OCI-LY1 (cell line): ENCODE measurements around the gene FGF11.

Experiments
- H2AFZ ChIP-seq: fragments of 200-600 bp; sonication (generic), shearing (Covaris generic); 2 replicates; pipeline ENCODE4 v1.6.0; 2014; ENCODE audit warnings: antibody characterized with exemption, mild to moderate bottlenecking, low read length
- H3F3A ChIP-seq: fragments of 200-600 bp; sonication (generic), shearing (Covaris generic); 2 replicates; pipeline ENCODE4 v1.6.0; 2014; ENCODE audit warnings: mild to moderate bottlenecking, antibody characterized with exemption, low read length, moderate library complexity; ENCODE audit not compliant: insufficient read depth
- H3K27ac ChIP-seq: fragments of 200-600 bp; sonication (generic); 2 replicates; pipeline ENCODE4 v1.5.1; 2014; ENCODE audit warnings: low read length, mixed run types, mild to moderate bottlenecking, low read depth; ENCODE audit not compliant: poor library complexity, severe bottlenecking
- H3K27me3 ChIP-seq: fragments of 200-600 bp; sonication (generic); 2 replicates; pipeline ENCODE4 v1.6.0; 2014; ENCODE audit warnings: antibody characterized with exemption, mild to moderate bottlenecking, low read length, moderate library complexity; ENCODE audit not compliant: insufficient read depth
- H3K36me3 ChIP-seq: fragments of 200-600 bp; sonication (generic); 2 replicates; pipeline ENCODE4 v1.6.1; 2014; ENCODE audit warnings: mild to moderate bottlenecking, antibody characterized with exemption, low read length, moderate library complexity, mixed read lengths; ENCODE audit not compliant: insufficient read depth
- H3K4me1 ChIP-seq: fragments of 200-600 bp; sonication (generic); 2 replicates; pipeline ENCODE4 v1.5.1; 2014; ENCODE audit warnings: mild to moderate bottlenecking, low read length, moderate library complexity; ENCODE audit not compliant: insufficient read depth, severe bottlenecking
- H3K4me2 ChIP-seq: fragments of 200-600 bp; sonication (generic), shearing (Covaris generic); 2 replicates; pipeline ENCODE4 v1.6.1; 2014; ENCODE audit warnings: low read length
- H3K4me3 ChIP-seq: fragments of 200-600 bp; sonication (generic); 2 replicates; pipeline ENCODE4 v1.5.1; 2014; ENCODE audit warnings: low read length, low read depth, mild to moderate bottlenecking, mixed read lengths; ENCODE audit not compliant: poor library complexity, severe bottlenecking
- H3K79me2 ChIP-seq: fragments of 200-600 bp; shearing (Covaris generic); 2 replicates; pipeline ENCODE4 v1.6.1; 2016; ENCODE audit warnings: mixed run types, low read length, mixed read lengths; ENCODE audit not compliant: insufficient read depth
- H3K9ac ChIP-seq: fragments of 200-600 bp; sonication (generic), shearing (Covaris generic); 2 replicates; pipeline ENCODE4 v1.6.1; 2014; ENCODE audit warnings: mild to moderate bottlenecking, low read length, mixed read lengths
- H3K9me2 ChIP-seq: fragments of 200-600 bp; sonication (generic), shearing (Covaris generic); 2 replicates; pipeline ENCODE4 v1.6.1; 2014; ENCODE audit warnings: low read depth, mild to moderate bottlenecking, low read length, mixed read lengths
- H3K9me3 ChIP-seq: fragments of 200-600 bp; shearing (Covaris generic); 2 replicates; pipeline ENCODE4 v1.6.1; 2014; ENCODE audit warnings: low read length, mixed read lengths
- H4K20me1 ChIP-seq: fragments of 200-600 bp; sonication (generic), shearing (Covaris generic); 2 replicates; pipeline ENCODE4 v1.6.0; 2016; ENCODE audit warnings: mild to moderate bottlenecking, low read length; ENCODE audit not compliant: insufficient read depth
- EZH2 ChIP-seq: fragments of 200-600 bp; sonication (generic), shearing (Covaris generic); IDR thresholded peaks from 2 replicates; pipeline ENCODE4 v1.8.0; 2017; ENCODE audit warnings: borderline replicate concordance, mixed run types, mild to moderate bottlenecking, antibody characterized with exemption, low read length, moderate library complexity, mixed read lengths
- TF ChIP-seq, protein P1 (sequence below): fragments of 200-600 bp; sonication (generic), shearing (Covaris generic); IDR thresholded peaks from 2 replicates; pipeline ENCODE4 v1.5.1; 2017; ENCODE audit warnings: mild to moderate bottlenecking, antibody characterized with exemption, low read length, moderate library complexity, mixed read lengths

Gene FGF11

DNA sequence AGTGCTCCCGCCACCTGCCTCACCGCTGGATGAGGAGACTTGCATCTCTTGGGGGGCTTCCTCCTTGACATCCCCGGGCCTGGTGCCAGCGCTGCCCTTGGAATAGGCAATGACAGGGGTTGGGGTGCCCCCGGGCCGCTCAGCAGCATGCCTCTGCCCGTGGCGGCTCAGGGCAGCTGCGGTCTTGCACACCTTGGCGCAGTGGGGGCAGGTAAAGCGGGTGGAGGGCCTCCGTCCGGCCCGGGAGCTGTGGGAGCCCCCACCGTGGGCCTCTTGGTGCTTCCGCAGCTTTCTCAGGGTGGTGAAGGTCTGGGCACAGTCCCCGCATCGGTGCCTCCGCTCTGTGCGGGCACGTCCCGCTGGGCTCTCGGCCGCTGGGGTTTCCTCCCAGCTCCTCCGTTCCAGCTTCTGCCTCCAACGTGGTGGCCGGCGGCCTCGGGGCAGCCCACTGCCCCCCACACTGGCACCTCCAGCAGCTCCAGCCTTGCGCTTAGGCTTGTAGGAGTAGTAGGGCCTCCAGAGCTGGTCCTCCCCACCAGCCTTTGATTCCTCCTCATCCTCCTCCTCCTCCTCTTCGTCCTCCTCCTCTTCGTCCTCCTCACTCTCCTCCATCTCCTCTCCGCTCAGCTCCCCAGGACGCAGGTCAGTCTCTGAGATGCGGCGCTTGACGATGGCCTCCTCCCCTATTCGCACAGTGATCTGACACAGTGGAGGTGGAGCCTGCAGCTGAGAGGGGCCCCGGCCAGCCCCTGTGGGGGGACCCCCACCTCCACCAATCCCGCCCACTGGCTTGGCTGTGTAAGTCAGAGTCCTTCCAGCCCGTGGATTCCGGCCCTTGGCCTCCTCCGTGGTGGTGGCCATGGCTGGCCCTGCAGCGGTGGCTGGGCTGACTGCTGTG, 23.4 kb downstream of the FGF11 start:
- no peaks in the 10 kb centered on the region for H3K9me2 ChIP-seq
- no peak for TF ChIP-seq EZH2
- TF ChIP-seq, protein P1, sequence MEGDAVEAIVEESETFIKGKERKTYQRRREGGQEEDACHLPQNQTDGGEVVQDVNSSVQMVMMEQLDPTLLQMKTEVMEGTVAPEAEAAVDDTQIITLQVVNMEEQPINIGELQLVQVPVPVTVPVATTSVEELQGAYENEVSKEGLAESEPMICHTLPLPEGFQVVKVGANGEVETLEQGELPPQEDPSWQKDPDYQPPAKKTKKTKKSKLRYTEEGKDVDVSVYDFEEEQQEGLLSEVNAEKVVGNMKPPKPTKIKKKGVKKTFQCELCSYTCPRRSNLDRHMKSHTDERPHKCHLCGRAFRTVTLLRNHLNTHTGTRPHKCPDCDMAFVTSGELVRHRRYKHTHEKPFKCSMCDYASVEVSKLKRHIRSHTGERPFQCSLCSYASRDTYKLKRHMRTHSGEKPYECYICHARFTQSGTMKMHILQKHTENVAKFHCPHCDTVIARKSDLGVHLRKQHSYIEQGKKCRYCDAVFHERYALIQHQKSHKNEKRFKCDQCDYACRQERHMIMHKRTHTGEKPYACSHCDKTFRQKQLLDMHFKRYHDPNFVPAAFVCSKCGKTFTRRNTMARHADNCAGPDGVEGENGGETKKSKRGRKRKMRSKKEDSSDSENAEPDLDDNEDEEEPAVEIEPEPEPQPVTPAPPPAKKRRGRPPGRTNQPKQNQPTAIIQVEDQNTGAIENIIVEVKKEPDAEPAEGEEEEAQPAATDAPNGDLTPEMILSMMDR: no peak
- H3K4me2 ChIP-seq: no peak overlapping the region
- H3K4me1 ChIP-seq: peaks cover 14% of the 10 kb centered on the region
- H3K27me3 ChIP-seq: no peaks in the 10 kb centered on the region
- no peaks in the 10 kb centered on the region for H4K20me1 ChIP-seq
- peaks cover 37% of the 10 kb centered on the region for H3K36me3 ChIP-seq
- no peak overlapping the region for H2AFZ ChIP-seq
- no peaks in the 10 kb centered on the region for H3K79me2 ChIP-seq
- H3K9ac ChIP-seq: no peak overlapping the region
- no peak overlapping the region for H3K27ac ChIP-seq
- no peaks in the 10 kb centered on the region for H3F3A ChIP-seq
- H3K9me3 ChIP-seq: no peaks in the 10 kb centered on the region
- no peak overlapping the region for H3K4me3 ChIP-seq

DNA sequence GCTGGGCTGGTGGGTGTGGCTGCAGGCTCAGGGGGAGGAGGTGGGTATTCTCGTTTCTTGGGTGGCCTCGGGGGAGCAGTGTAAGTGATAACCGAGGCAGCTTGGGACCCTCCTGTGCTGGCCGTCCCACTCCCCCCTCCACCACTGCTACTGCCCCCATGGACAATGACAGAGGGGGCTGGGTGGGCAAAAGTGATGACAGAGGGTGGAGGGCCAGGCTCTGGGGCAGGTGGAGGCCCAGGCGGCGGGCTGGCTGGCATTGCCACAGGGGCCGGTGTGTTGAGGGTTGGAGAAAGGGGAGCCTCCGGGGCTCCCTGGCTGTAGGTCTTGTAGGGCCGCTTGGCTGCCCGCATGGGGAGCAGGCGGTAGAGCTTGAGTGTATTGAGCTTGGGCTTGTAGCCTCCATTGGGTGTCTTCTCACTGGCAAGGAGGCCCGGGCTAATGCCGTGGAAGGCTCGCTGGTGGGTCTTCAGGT, 24.1 kb downstream of the FGF11 start:
- H3K36me3 ChIP-seq: peaks cover 37% of the 10 kb centered on the region
- TF ChIP-seq, protein P1: no peak
- TF ChIP-seq EZH2: no peak

DNA sequence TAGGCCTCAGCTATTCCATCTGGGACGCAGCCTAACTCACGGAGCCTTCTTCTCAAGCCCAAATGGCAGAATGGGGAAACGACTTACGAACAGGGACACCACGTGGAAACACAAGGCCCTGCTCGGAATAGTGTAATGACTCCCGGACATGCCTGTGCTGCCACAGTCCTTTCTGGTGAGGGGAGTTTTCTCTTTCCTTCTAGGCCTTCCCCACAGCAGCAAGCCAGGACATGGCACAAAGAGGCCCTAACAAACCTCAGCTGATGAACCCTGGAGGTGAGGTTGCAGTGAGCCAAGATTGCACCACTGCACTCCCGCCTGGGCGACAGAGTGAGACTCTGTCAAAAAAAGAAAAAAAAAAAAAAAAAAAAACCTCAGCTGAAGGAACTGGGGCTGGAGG, 24.8 kb downstream of the FGF11 start:
- no peak overlapping the region for H3K9ac ChIP-seq
- peaks cover 20% of the 10 kb centered on the region for H3K4me1 ChIP-seq
- H3K4me2 ChIP-seq: no peak overlapping the region
- H4K20me1 ChIP-seq: no peaks in the 10 kb centered on the region
- H3K27me3 ChIP-seq: no peaks in the 10 kb centered on the region
- H2AFZ ChIP-seq: no peak overlapping the region
- no peaks in the 10 kb centered on the region for H3K79me2 ChIP-seq
- TF ChIP-seq, protein P1: no peak
- TF ChIP-seq EZH2: no peak
- H3K36me3 ChIP-seq: peaks cover 37% of the 10 kb centered on the region
- H3K27ac ChIP-seq: no peak overlapping the region
- H3K9me3 ChIP-seq: no peaks in the 10 kb centered on the region
- no peaks in the 10 kb centered on the region for H3F3A ChIP-seq
- no peak overlapping the region for H3K4me3 ChIP-seq
- H3K9me2 ChIP-seq: no peaks in the 10 kb centered on the region

More for the DNA sequence above, 24.1 kb downstream of the FGF11 start:
- H3K9me2 ChIP-seq: no peaks in the 10 kb centered on the region
- H2AFZ ChIP-seq: no peak overlapping the region
- H3K9me3 ChIP-seq: no peaks in the 10 kb centered on the region
- no peak overlapping the region for H3K4me3 ChIP-seq
- peaks cover 20% of the 10 kb centered on the region for H3K4me1 ChIP-seq
- H3K79me2 ChIP-seq: no peaks in the 10 kb centered on the region
- no peak overlapping the region for H3K9ac ChIP-seq
- no peaks in the 10 kb centered on the region for H4K20me1 ChIP-seq
- H3K27ac ChIP-seq: no peak overlapping the region
- H3K27me3 ChIP-seq: no peaks in the 10 kb centered on the region
- H3F3A ChIP-seq: no peaks in the 10 kb centered on the region
- H3K4me2 ChIP-seq: no peak overlapping the region
